NCI-H2107 (cell line): ENCODE results near the gene SLC1A3.

Source experiments
- DNase-seq: peaks from one replicate; lab custom pipeline; 2025; lab: John Stamatoyannopoulos, UW

Gene SLC1A3

DNA sequence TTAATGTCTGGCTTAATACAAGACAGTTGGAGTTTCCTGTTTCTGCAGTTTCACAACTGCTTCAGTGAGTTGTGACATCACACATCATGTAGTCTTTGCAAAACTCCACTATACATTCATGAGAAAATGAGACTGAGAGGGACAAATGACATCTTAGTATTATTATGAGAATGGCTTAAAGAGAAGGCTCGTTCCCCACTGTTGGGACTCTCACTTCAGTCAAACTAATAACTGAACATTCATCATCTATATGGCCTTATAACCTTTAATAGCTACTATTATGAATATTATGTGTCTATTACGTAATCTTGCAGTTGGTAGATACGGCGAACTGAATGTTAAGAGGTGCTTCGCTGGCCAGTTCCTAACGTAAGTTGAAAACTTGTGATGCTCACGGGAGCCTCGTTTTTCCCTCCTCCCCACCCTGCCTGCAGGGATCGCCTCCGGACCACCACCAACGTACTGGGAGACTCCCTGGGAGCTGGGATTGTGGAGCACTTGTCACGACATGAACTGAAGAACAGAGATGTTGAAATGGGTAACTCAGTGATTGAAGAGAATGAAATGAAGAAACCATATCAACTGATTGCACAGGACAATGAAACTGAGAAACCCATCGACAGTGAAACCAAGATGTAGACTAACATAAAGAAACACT, 79.4 kb downstream of the SLC1A3 start:
- DNase-seq, result no peak

DNA sequence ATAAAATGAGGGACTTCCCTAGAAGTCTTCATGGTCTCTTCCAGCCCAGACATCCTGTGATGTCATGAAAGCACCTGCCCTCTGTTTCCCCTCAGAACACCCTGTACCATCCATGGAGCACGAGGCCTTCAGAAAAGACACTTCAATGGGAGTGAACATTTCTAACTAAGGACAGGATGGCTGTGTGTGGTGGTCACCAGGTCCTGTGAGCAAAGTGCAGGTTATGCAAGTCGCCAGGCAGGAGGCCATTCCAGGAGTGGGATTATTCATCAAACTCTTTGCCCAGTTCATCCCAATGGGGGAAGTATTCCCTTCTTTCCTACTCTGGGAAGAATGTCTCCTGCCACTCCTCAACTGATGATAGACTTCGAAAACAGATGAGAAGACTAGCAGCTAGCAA, 80.5 kb downstream of the SLC1A3 start:
- DNase-seq, result no peak

DNA sequence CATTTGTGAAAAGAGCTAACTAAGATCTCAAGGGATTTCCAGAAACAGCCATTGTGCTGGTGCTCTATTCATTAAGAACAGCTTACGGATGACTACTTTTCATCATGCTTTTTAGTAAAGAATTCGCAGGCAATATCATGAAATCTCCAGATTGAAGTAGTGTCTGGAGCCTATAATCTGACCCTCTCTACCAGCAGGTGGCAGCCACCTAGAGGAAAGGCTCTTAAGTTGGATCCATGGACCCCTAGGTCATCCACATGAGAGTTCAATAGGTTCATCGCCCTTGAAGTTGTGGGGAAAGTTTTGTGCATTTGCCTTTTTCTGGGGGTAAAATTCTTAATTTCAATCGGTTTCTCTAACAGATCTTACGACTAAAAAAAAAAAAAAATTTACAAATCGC, 82.3 kb downstream of the SLC1A3 start:
- DNase-seq, result no peak

DNA sequence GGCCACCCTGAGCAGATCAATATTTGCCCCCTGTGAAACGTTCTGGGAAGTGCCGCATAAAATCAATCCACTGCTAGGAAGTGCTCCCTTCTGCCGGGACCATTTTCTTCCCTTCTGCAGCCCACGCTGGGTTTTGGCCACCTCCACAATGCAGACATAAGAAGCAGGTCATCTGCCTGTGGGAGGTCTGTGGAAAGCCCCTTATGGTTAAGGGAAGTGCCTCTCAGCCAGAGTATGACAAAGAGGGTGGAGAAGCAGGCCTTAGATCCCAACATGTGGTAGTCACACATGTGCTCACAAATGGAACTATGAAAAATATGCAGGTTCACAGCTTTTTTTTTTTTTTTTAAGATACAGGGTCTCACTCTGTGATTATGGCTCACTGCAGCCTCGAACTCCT, 82.8 kb downstream of the SLC1A3 start:
- DNase-seq, result no peak

DNA sequence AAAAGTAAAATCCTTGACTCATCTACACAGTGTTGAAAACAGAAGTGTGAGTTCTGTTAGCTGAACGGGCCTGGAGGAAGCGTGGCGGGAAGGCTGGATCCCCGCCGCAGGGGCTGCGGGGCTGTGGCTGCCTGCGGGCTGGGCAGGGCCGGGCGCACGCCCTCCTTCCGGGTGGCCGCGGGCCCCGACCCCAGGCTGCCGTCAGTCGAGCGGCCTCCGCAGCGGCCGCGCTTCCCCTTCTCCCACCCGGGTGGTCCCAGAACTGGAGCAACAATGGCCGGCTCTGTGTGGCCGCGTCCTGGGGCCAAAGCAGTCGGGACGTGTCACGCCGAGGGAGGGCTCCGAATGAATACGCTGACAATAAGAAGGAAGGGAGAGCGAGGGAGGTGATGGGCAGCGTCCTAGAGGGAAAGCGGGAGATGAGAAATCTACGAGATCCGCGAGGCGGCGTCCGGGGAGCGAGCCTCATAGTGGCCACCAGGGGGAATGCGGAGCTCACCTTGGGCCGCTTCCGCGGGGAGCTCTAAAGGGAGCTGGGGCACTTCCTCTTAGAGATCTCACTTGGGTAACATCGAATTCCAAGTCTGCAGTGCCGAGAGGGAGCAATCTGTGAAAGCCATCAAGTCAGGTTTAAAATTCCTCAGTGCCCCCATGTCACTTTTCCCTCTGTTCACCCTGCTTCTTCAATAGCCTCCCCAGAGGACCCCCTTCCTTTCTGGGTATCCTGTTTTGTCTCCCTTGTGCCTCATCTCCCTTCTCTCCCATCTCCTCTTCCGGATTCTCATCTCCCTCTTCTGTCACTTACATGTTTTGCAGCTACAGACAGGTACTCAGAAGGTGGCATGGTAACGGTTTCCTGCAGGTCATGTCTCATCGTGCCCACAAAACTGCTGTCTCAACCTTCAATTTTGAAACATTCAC, 83.9 kb downstream of the SLC1A3 start:
- DNase-seq, result peak; percentile 61

DNA sequence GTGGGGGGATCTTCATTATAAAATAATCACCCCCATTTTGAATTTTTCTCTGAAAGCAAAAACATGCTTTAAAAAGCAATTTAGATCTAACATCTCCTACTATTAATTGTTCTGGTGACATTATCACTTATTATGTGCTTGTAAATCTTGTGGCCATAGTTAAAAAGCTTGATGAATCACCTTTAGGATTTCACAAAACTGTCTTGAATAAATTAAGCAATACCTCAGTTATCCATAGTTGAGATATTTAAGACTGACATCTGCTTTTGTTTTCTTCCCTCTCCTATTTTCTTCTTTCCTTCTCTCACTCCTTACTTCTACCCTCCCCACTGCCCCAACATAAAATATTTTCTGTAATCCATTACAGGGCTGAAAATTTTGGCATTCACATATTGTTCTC, 84.8 kb downstream of the SLC1A3 start:
- no peak for DNase-seq

DNA sequence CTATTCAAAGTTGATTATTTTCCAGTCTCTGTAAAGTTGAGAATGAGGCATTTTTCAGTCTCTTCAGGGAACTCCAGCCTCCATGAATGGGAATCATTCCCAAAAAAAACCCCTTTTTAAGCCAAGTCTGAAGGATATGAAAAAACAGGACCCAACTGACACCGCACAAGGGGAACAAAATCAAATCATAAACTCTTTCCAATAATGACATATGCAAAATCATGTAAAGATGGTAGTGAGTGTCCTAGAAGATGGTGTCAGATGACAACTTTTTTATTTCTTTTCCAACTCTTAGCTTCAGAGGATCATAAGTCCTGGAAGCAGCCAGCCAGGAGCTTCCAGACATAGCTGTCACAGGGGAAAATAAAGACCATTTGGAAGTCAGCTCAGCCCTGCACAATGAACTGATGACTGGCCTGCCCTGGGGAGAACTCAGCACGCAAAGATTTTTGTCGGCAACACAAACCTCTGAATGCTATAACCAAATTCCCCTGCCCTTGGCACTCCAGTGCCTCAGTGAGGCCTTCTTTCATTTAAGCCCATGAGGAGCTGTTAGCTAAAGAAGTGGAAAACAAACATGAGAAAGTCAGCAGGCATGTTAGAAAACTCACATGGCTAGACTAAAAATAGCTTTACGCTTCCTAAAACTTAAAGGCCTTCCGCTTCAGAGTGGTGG, 85.4 kb downstream of the SLC1A3 start:
- no peak for DNase-seq

DNA sequence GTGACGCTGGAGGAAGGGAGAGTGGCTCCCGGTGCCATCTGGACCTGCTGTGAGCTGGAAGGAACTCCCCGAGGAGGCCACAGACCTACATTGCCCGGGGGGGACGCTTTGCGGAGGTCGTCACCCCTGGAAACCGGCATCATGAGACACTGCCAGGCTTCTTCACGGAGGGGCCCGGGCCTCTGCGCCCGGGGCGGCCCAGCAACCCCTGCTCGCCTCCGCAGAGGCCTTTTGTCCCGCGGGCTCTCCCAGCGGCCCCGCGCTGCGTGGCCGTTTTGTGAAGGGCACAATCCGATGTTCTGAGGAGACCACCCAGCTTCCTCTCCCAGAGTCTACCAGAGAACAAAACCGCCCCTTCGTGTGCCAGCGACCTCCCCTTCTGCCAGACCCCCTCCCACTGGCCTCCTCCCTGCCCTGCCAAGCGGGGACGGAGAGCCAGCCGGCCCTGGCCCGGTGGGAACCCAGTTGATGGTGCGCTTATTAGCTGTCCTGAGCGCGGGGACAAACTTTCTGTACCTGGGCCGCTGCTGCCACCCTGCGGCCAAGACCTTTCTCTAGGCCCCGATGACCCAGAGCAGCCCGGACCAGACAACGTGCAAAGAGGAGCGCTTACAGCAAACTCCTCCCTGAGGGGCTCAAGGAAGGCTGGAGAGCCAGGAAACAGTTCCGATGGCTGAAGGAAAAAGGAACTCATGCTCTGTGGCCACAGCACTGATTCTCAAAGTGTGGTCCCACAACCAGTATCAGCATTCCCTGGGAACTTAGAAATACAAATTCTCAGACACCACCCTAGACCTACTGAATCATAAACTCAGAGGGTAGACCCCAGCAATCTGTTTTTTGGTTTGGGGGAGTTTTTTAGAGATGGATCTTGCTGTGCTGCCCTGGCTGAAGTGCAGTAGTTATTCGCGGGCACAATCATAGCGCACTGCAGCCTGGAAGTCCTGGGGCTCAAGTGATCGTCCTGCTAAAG, 86.7 kb downstream of the SLC1A3 start:
- DNase-seq, result no peak

DNA sequence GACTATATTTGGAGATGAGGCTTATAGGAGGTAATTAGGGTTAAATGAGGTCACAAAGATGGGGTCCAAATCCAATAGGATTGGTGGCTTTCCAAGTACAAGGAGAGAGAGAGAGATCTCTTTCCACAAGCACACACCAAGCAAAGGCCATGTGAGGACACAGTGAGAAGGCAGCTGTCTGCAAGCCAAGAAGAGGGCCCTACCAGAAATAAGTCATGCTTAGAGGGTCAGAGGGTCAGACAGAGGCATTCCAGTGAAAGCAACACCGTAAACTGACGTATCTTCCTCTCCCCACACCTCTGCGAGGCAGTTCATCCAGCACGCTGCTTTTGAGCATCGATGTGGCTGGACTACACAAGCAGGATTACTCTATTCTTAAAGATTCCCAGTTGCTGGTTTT, 87.9 kb downstream of the SLC1A3 start:
- no peak for DNase-seq

DNA sequence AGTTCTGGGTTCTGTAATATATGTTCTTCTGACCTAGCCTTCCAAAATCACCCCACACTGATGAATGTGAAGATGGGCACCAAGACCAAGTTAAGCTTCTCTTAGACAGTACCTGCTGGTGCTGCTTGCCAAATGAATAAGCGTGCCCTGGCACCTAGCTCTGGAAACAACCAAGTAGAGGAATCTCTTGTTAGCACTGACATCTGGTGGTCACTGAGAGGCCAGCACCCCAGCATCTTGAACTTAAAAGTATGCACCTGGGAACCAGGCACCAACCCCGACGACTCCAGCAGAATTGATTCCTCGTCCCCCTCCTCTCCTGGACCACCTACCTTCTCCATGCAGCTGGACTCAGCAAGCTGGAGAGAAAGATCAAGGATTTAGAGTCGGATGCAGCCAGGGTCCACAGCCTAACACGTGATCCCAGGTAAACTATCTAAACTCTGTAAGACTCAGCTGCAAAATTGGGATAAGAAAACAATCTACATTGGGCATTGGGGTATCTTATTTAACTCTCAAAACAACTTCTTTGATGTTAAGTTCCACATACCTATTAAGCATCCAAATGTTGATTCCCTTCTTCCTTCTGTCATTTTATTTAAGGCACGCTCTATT, 89.8 kb downstream of the SLC1A3 start:
- DNase-seq, result peak; percentile 6

DNA sequence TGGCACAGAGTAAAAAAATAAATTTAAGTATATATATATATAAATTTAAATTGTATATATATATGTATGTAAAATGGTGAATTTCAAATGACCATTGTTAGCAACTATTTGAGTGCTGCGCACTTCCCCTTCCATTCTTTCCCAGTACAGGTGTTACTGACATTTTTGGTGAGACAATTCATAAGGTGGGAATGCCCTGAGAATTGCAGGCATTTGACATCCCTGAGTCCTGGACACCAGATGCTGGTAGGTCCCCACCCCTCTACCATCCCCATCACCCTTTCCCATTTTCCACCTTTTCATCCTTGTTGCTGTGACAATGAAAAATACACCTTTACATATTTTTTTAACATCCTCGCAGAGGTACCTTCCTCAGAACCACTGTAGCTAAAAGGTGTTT, 91.6 kb downstream of the SLC1A3 start:
- DNase-seq, result no peak

DNA sequence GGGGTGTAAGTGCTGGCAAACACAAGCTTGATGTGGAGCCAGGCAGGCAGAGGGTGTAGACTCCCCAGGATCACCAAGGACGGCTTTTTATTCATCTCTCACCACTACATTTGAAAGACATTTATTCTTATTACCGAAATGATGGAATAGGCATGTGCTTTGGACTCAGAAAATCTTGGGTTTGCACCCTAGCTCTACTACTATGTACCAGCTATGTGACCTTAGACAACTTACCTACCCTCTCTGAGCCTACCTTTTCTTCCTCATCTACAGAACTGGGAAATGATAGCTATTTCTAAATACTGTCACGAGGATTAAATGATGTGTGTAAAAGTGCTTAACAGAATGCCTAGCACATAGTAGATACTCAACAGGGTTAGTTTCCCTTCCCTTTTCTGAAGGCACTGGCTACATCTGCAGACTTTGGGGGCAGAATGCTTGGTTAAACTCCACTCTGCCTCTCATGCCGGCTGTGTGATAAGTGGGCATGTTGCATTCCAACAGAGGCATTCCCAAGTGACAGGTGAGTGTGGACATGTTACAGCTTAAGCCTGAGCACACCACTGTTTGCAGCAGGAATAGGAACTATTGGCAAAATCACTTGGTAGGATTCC, 94.8 kb downstream of the SLC1A3 start:
- DNase-seq, result no peak

DNA sequence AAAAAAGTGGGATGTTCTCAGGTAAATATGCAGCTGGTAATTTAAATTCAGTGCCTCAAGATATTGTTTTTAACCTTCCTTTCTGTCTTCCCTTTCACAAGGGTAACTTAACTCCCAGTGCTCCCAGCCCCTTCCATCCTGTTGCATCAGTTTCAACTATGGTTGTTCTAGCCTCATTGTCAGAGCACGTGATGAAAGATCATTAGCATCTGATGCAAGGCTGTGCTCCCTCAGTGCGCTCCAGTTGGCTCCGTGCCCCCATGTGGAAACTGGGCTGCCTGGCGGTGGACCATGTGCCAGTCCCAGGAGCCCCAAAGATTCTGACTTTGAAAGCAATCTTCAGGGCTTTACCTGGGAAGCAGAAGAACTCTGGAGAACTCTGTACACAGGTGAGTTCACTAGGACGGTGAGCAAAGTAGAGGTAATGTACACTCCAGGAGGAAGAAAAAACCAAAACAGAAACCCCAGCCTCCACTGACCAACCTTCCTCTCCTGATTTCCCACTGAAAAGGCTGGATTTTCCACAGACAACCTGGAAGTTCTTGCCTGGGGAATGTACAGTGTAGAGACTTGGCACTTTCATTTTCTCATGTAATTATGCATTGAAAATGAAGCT, 96.9 kb downstream of the SLC1A3 start:
- DNase-seq, result no peak

DNA sequence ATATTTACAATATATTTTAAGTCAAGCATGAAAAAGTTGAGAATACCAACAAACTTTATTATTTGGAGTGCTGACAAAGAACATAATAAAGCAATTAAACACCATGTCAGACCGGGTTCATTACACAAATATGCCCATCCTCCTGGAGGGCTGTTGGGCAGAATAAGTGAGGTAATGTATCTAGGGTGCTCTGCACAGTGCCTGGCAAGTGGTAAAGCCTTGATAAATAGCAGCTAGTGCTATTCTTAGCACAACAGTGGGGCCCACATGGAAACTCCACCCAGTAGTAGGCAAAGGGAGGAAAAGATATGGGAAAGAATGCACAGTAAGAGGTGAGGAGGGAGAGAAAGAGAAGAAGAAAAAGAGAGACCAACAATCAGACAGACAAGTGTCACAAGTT, 97.7 kb downstream of the SLC1A3 start:
- no peak for DNase-seq

DNA sequence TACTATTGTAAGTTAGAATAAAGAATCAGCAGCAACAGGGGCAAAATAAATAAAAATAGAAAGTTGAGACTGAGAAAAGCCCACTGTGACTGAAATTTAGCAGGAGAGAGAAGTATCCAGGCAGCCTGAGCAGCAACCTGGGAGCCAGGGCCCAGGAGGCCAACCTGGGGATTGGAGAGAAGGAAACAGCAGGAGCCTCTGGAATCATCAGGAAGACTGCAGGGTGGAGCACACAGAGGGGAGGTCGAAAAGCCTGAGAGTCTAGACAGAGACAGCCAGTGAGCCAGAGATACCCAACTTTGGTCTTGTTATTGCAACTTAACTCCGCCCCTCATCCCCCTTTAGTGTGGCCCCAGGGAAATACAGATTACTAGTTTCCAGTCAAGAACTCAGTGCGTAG, 98.6 kb downstream of the SLC1A3 start:
- no peak for DNase-seq

DNA sequence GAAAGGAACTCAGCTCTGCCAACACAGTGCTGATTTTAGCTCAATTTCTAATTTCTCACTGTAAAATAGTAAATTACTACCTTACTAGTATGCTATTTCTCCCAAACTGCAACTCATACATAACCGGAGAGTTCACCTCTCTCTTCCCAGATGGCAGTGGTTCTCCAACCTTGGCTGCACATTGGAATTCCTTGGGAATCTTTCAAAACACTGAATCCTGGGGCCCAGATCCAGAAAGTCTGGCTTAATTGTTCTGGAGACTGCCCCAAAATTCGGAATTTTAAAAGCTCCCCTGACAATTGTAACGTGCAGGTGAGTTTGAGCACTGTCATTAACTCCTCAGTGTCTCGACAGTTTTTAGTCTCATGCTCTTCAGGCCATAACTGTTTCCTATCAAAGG, 100.3 kb downstream of the SLC1A3 start:
- no peak for DNase-seq

DNA sequence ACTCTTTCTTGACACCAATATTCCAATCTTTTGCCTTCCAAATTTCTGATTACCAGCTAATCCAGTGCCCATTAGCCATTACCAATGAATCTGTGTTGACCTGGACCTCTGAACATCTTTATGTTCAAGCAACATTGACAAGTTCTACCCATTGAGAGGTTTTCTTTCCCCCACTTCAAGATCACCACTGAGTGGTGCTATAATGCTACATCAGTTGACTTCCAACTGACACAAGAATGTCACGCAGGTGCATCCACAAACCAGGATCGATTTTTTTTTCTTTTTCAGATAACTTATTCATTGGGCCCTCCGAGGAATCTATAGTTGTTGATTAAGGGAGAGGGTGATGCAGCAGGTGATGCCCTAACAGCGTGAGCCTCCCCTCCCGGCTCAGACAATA, 102.6 kb downstream of the SLC1A3 start:
- DNase-seq, result no peak

DNA sequence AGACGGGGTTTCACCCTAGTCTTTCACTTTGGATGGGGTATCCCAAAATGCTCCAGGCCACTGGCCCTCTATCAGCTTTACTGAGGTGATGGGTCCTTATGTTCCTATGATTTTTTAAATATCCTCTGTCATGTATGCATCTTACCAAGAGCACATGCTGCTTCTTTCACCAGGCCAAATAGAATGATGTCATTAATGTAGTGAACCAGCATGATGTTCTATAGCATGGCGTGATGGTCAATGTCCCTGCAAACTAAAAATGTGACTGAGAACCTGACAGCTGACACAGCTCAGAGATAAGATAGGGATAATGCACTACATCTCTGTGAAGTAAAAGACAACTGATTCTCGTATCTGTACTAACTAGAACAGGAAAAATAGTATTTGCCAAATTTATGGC, 103.6 kb downstream of the SLC1A3 start:
- DNase-seq, result no peak

DNA sequence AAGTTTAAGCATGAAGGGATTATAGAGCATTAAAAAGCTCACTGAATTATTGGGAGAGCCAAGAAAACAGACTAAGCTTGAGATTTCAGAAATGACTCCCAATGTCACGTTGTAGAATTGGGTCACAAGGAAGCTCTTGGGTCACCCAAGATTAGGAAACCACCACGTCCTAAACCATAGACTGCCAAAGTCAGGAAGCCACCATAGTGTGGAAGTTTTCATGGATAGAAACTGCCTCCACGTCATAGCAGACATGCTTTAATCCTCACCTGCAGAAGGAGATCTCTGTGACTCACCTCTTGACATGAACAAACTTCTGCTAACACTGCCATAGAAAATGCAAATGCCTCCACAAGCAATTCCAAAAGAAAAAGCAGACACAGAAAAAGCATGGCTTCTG, 106.3 kb downstream of the SLC1A3 start:
- no peak for DNase-seq

DNA sequence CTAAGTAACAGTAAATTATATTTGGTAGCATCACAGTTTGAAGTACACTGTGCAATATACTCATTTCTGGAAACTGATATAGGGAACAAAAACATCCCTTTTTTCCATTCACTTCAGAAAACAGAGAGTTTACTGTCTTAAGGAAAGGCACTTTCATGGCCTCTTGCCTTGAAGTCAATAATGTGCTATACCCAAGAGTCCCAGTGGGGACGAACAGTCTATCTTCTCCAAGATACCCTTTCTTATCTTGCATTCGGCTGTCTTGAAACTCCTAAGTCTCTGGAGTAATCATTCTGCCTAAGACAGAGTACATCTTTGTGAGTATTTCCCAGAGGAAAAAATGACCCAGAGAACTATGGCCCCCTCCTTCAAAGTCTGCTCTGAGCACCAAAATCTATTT, 107.1 kb downstream of the SLC1A3 start:
- no peak for DNase-seq
